PC-3 (cell line): ENCODE data around the gene THRB. TPM values are rescaled to one million over a fixed set of nuclear protein-coding genes. Genes with fewer than 3 reads are reported as not detected.

Experiments used
- ATAC-seq: fragments of 200-7000 bp; cut with Tn5 transposase; 2 replicates; pipeline ENCODE4 v1.9.1; 2020; ENCODE audit warnings: mild to moderate bottlenecking, moderate library complexity
- BruUV-seq: library from RNA; stranded (reverse); fragments of 400-500 nt; replicated peaks from 2 replicates; lab custom pipeline; 2021; lab: Mats Ljungman, UMichigan
- CTCF ChIA-PET: fragments of 300-600 bp; sonication (Branson Sonifier 250); formaldehyde crosslinking; loops from one replicate; lab custom pipeline; 2022; ENCODE audit warnings: antibody characterized with exemption; lab: Charles Lee
- POLR2A ChIA-PET: fragments of 300-600 bp; sonication (Branson Sonifier 250); formaldehyde crosslinking; loops from one replicate; lab custom pipeline; 2022; ENCODE audit warnings: antibody characterized with exemption; ENCODE audit not compliant: unreplicated experiment; lab: Charles Lee
- DNase-seq: peaks from one replicate; pipeline ENCODE4 v3.0.0-alpha.2; 2015
- H2AFZ ChIP-seq: fragments of 300-600 bp; sonication (generic); 2 replicates; pipeline ENCODE4 v1.6.0; 2016; ENCODE audit warnings: antibody characterized with exemption, low read length
- H3F3A ChIP-seq: fragments of 300-600 bp; sonication (generic); one replicate; pipeline ENCODE4 v1.6.0; 2017; ENCODE audit warnings: antibody characterized with exemption, low read length, control low read depth, mild to moderate bottlenecking; ENCODE audit not compliant: unreplicated experiment
- H3K27ac ChIP-seq: fragments of 300-600 bp; sonication (generic); 2 replicates; pipeline ENCODE4 v1.5.1; 2016; ENCODE audit warnings: mild to moderate bottlenecking, low read length
- H3K27me3 ChIP-seq: fragments of 300-600 bp; sonication (generic); 2 replicates; pipeline ENCODE4 v1.6.1; 2016; ENCODE audit warnings: low read length, mixed read lengths
- H3K36me3 ChIP-seq: fragments of 300-600 bp; sonication (generic); 2 replicates; pipeline ENCODE4 v1.6.1; 2016; ENCODE audit warnings: low read depth, mixed run types, low read length, mixed read lengths
- H3K4me1 ChIP-seq: fragments of 300-600 bp; sonication (generic); 2 replicates; pipeline ENCODE4 v1.5.1; 2016; ENCODE audit warnings: low read length; ENCODE audit not compliant: insufficient read depth
- H3K4me2 ChIP-seq: fragments of 300-600 bp; sonication (generic); 2 replicates; pipeline ENCODE4 v1.6.0; 2016; ENCODE audit warnings: low read length
- H3K4me3 ChIP-seq: fragments of 300-600 bp; sonication (generic); 2 replicates; pipeline ENCODE4 v1.5.1; 2016; ENCODE audit warnings: mild to moderate bottlenecking, low read length, mixed read lengths
- H3K79me2 ChIP-seq: fragments of 300-600 bp; sonication (generic); 2 replicates; pipeline ENCODE4 v1.6.1; 2017; ENCODE audit warnings: low read length, mixed read lengths
- H3K9ac ChIP-seq: fragments of 300-600 bp; sonication (generic); 2 replicates; pipeline ENCODE4 v1.6.0; 2016; ENCODE audit warnings: mild to moderate bottlenecking, low read length
- H3K9me2 ChIP-seq: fragments of 300-600 bp; sonication (generic); replicated peaks from 2 replicates; pipeline ENCODE4 v1.6.1; 2016; ENCODE audit warnings: mixed run types, low read length, mixed read lengths
- H3K9me3 ChIP-seq: fragments of 300-600 bp; sonication (generic); 2 replicates; pipeline ENCODE4 v1.6.1; 2016; ENCODE audit warnings: low read length, mixed read lengths
- H4K20me1 ChIP-seq: fragments of 300-600 bp; sonication (generic); 2 replicates; pipeline ENCODE4 v1.6.1; 2016; ENCODE audit warnings: low read length, mixed read lengths
- CTCF ChIP-seq: fragments of 300-600 bp; sonication (generic); conservative IDR thresholded peaks from 2 replicates; pipeline ENCODE4 v1.5.1; 2017; ENCODE audit warnings: antibody characterized with exemption, low read depth, mild to moderate bottlenecking, low read length
- EZH2 ChIP-seq: fragments of 300-600 bp; sonication (generic); IDR thresholded peaks from one replicate; pipeline ENCODE4 v1.6.1; 2017; ENCODE audit warnings: antibody characterized with exemption, mild to moderate bottlenecking, low read length; ENCODE audit not compliant: unreplicated experiment
- EZH2phosphoT487 ChIP-seq: fragments of 300-600 bp; sonication (generic); IDR thresholded peaks from 2 replicates; pipeline ENCODE4 v1.6.1; 2018; ENCODE audit warnings: mild to moderate bottlenecking, antibody characterized with exemption, low read length, borderline replicate concordance
- intact Hi-C: fragments of 100-400 bp; cut with micrococcal nuclease; formaldehyde crosslinking; loops from 2 replicates; pipeline ENCODE4 v1.9.0; 2023
- total RNA-seq: library from RNA; depleted of rRNA; stranded (reverse); fragments of >200 nt; gene quantifications from 2 replicates; pipeline ENCODE4 v1.2.3, GENCODE V29; 2014

Gene THRB
- total RNA-seq, 1 experiment from 2014 or later = 9.7 TPM

DNA sequence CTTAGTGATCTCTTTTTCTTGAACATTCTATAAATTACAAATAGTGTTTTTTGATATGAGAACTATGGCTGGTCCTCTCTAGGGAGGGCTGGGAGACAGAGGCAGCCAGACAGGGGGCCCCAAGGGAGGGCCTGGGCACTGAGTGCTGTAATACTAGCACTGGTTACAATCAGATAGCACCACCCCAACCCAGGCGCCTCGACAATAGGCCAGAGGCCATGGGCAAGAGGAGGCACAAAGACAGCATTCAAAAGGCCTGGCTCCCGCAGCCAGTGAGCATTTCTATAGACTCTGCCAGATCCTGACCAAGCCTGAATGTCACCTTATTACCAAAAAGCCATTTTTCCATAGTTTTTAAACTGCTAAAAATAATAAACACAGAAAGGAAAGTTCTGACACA, 158.5 kb downstream of the THRB start:
- H4K20me1 ChIP-seq = no peaks in the 10 kb centered on the region
- no peak for ATAC-seq
- H3K36me3 ChIP-seq = no peaks in the 10 kb centered on the region; the same call in 1 of the 2 replicates
- no peaks in the 10 kb centered on the region for H3K9me3 ChIP-seq
- CTCF ChIA-PET = no interaction called here
- DNase-seq = no peak
- H3F3A ChIP-seq = no peaks in the 10 kb centered on the region
- H3K79me2 ChIP-seq = no peaks in the 10 kb centered on the region
- no peak overlapping the region for H3K27ac ChIP-seq
- H3K4me1 ChIP-seq = peaks cover 6% of the 10 kb centered on the region; the same call in 1 of the 2 replicates
- no peaks in the 10 kb centered on the region for H3K27me3 ChIP-seq
- no peak overlapping the region for H3K4me3 ChIP-seq
- intact Hi-C loops = no loop called here
- H3K9me2 ChIP-seq = no peaks in the 10 kb centered on the region
- TF ChIP-seq EZH2 = no peak
- no peak for TF ChIP-seq EZH2phosphoT487
- TF ChIP-seq CTCF = no peak
- no TSS peak for BruUV-seq
- H3K9ac ChIP-seq = no peak overlapping the region
- H3K4me2 ChIP-seq = no peak overlapping the region
- H2AFZ ChIP-seq = no peak overlapping the region
- POLR2A ChIA-PET = no interaction called here

DNA sequence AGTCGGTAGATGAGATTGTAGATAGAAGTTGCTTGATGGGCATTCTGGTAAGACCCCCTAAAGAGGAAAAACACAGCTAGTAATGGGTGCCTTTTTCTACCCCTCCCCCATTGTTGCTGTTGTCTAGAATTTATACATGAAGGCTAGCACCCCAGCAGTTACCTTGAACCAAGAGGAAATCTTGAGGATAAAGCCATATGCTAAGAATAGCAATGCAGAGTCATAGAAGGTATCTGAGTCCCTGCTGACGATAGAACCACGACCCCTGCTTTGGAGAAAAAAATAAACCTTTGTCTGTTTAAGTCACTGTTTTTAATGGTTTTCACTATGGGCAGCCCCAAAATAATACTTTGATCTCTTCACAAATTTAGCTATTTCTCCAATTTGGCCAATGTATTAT, 162.6 kb downstream of the THRB start:
- intact Hi-C loops = no loop called here
- H3K27me3 ChIP-seq = no peaks in the 10 kb centered on the region
- no peaks in the 10 kb centered on the region for H3F3A ChIP-seq
- no peaks in the 10 kb centered on the region for H4K20me1 ChIP-seq
- no peak overlapping the region for H2AFZ ChIP-seq
- no peaks in the 10 kb centered on the region for H3K4me1 ChIP-seq
- H3K4me3 ChIP-seq = no peak overlapping the region
- no peak overlapping the region for H3K4me2 ChIP-seq
- POLR2A ChIA-PET = no interaction called here
- DNase-seq (no peak), ATAC-seq (no peak)
- no peaks in the 10 kb centered on the region; the same call in 1 of the 2 replicates for H3K36me3 ChIP-seq
- BruUV-seq = no TSS peak
- no peak overlapping the region for H3K9ac ChIP-seq
- H3K9me2 ChIP-seq = no peaks in the 10 kb centered on the region
- CTCF ChIA-PET = no interaction called here
- TF ChIP-seq CTCF = no peak
- TF ChIP-seq EZH2 = no peak
- TF ChIP-seq EZH2phosphoT487 = no peak
- no peak overlapping the region for H3K27ac ChIP-seq
- no peaks in the 10 kb centered on the region for H3K79me2 ChIP-seq
- H3K9me3 ChIP-seq = no peaks in the 10 kb centered on the region

DNA sequence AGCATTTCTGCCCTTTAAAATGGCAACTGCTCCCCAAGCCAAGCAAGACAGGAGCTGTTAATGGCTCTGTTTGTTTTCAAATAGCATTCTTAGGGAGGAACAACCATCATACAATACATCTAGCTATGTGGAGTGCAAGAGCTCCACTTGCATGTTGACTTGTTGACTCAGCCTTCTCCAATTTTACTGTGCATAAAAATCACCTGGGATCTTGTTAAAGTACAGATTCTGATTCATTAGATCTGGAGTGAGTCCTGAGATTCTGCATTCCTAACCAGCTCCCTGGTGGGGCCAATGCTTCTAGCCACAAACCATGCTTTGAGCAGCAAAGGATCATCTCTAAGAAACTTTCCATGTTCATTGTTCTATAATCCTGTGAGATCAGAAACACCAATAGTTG, 171.4 kb downstream of the THRB start:
- H3K9me2 ChIP-seq = no peaks in the 10 kb centered on the region
- TF ChIP-seq EZH2phosphoT487 (no peak), EZH2 (no peak), CTCF (no peak)
- no peak overlapping the region for H3K9ac ChIP-seq
- peak overlapping the region; percentile 28 for H3K27ac ChIP-seq
- H2AFZ ChIP-seq = no peak overlapping the region
- H3K79me2 ChIP-seq = no peaks in the 10 kb centered on the region
- no peaks in the 10 kb centered on the region for H3K27me3 ChIP-seq
- peak overlapping the region; percentile 19 for H3K4me2 ChIP-seq
- H3F3A ChIP-seq = peaks cover 8% of the 10 kb centered on the region
- peaks cover 4% of the 10 kb centered on the region; the same call in 1 of the 2 replicates for H3K36me3 ChIP-seq
- CTCF ChIA-PET = interaction anchor here (0.5 to 0.9 kb wide), 2 partner anchors 252 to 360 kb away, joined by 3 to 4 read pairs; no protein-coding TSS in a partner anchor
- ATAC-seq = peak; percentile 92
- H3K9me3 ChIP-seq = no peaks in the 10 kb centered on the region
- POLR2A ChIA-PET = interaction anchor here (0.6 to 1.0 kb wide), 4 partner anchors 20 to 407 kb away, joined by 3 to 9 read pairs (median 6); partner anchors contain the start of genes NKIRAS1 and RPL15
- intact Hi-C loops = loop anchor here (1.0 to 2.0 kb wide), 2 partner anchors 20 to 50 kb away; no protein-coding TSS in a partner anchor
- H3K4me3 ChIP-seq = no peak overlapping the region
- peak; percentile 92 for DNase-seq
- H3K4me1 ChIP-seq = peaks cover 24% of the 10 kb centered on the region
- no peaks in the 10 kb centered on the region for H4K20me1 ChIP-seq
- BruUV-seq = no TSS peak
